Stimulated activated CD8-positive, alpha-beta memory T cell treated with anti-CD3 and anti-CD28 coated beads, Interleukin-4, amount 100 ng/mL, for 24 hours (primary cell): ENCODE measurements around the gene THADA.
"Not testable (repeated sequence)": the region's sequence is repeated elsewhere in the genome, so short reads cannot be mapped to it uniquely, and the experiment has no call there.

Source experiments
- DNase-seq: peaks from one replicate; pipeline ENCODE4 v3.0.0-alpha.2; 2020; ENCODE audit warnings: low read depth

Gene THADA

DNA sequence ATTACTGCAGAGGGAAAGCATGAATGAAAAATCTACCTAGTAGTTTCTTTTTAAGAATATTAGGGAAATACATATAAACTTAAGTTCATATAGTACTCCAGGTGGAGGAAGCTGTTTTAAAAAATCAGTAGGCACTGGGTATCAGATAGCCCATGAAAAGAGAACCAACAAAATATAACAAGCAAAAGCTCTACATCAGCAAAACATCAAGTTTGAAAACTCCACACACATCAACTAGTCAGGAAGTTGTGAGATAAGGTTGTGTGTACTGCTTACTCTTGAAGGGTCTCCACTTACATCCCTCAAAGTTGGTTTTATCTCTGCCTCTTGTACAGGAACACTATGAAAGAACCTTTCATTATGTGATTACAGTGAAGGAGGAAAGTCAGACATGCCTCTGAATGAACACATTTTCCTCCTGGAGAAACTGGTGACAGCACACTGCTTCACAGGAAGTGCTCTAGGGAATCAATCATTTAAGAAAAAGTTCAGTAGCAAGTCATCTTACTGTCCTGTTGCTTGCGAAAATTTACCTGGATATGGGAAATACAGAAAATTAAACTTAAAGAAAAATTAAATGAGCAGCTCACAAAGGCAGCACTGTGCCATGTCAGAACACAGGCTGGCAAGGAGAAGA lies 57.7 kb downstream of the THADA start:
- no peak for DNase-seq

DNA sequence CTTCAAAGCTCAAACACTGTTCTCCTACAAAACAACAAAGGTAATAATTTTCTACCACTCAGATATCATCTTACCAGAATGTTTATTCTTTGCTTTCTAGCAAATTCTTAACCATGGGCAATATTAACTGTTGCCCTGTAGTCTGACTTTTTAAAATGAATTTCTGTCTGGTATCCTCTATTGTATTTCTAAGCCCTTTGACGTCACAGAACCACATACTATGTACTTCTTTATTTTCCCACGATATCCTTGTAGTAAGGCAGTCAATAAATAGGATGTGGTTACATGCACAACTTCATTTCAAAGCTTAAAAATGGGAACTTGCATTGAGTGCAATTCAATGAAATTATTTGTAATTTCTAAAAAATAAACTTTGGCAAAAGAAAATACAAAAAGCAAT lies 58.7 kb downstream of the THADA start:
- no peak for DNase-seq

DNA sequence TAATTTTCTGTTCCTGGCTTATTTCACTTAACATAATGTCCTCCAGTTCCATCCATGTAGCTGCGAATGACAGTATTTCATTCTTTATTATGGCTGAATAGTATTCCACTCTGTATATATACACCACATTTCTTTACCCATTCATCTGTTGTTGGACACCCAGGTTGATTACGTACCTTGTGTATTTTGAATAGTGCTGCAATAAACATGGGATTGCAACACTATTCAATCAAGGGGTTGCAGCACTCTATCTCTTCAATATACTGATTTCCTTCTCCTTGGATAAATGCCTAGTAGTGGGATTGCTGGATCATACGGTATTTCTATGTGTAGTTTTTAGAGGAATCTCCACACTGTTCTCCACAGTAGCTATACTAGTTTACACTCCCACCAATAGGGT lies 61.3 kb downstream of the THADA start:
- DNase-seq: no peak

DNA sequence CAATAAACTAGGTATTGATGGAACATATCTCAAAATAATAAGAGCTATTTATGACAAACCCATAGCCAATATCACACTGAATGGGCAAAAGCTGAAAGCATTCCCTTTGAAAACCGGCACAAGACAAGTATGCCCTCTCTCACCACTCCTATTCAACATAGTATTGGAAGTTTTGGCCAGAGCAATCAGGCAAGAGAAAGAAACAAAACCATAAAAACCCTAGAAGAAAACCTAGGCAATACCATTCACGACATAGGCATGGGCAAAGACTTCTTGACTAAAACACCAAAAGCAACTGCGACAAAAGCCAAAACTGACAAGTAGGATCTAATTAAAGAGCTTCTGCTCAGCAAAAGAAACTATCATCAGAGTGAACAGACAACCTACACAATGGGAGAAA lies 63.3 kb downstream of the THADA start:
- DNase-seq: not testable (repeated sequence)

DNA sequence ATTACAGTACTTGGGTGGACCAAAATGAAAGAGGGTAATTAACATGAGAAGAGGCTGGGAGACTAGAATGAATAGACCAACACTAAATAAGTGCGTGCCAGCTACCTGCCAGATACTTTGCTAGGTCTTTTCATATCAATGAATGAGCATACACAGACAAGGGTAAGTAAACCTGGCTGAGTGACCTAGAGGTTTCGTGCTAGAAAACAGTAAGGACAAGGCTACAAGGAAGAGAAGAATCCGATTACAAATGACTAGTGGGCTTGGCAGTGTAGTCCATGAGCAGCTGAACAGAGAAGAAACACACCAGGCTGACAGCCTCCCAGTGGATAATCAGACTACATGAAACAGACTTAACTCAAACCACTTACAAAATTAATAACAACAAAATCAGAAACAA lies 64.6 kb downstream of the THADA start:
- no peak for DNase-seq

DNA sequence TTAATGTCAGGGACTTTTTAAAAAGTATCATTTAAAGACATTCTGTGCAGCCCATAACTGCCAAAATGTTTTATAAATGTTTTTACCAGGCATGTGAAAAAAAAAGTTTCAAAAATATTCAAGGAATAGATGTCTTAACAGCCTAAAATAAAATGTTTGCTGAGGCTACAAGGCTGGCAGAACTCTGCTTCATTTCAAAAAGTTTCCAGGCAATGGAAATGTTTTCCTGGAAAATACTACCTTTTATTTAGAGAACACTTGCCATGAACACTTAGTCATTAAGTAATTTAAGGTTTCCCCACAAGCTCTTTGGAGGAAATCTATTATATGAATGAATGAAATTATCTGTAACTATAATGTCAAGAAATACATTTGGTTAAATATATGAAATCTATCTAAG lies 68.8 kb downstream of the THADA start:
- DNase-seq: no peak

DNA sequence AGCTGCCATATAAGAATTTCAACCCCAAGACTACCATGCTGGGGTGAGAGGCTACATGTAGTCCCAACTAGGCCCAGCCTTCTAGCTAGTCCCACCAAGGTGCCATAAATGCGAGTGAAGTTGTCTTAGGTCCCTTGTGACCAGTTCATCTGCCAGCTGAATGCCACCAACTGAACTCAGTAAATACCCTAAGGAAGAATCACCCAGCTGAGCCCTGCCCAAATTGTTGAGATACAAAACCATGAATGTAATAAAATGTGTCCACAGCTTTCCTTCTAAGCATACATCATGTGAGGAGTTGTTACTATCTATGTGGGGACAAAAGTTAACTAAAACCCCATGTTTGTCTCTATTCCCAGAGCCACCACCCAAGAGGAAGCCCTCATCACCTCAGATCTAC lies 70.3 kb downstream of the THADA start:
- no peak for DNase-seq

DNA sequence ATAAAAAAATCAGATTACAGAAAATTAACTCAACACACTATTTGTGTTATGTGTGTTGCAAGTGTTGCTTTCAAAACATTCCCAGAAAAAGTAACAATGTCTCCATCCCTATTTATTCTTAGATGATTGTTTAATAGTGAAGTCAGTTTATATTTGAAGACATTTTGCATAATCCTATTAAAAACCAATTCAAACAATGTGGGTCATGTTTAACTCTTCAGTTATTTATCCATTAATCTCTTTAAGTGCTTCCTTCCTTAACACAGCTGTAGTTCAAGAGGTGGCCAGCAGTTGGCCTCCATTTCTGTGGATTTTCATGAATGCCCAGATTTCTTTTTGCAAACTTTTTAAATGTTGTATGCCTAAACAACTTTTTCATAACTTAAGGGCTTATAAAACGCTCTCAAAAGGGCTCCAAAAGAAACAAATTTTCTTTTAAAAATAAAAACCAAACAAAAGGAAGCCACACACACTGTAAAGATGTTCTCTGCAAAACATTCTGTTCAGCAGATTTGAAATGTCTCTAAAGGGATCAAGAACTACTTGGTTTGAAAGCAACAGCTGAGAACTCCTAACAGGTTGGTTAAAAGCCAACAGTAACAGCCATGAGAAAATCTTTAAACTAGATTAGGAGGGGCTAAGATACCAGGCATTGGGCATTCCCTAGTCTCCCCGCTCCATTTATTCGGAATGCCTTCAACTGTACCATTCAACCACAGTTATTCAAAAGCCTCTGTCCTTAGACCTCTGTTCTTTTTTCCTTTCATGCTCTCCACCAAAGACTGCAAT lies 71.5 kb downstream of the THADA start:
- DNase-seq: no peak

DNA sequence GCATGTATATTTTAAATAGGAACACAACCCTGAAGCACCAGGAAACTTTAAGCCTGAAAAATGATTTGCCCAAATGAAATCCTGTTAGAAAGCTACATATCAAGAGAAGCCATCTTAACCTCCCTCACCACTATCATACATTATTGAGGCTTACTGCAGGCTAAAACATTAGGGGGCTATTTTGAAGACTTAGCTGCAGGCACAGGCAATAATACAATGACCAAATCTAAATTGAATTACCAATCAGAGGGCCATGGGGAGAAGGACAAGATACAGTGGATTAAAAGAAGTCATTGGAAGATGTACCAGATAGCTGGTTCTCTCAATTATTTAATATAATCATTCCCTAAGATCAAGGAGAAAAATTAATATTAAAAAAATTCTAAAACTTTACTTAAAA lies 73.7 kb downstream of the THADA start:
- no peak for DNase-seq

DNA sequence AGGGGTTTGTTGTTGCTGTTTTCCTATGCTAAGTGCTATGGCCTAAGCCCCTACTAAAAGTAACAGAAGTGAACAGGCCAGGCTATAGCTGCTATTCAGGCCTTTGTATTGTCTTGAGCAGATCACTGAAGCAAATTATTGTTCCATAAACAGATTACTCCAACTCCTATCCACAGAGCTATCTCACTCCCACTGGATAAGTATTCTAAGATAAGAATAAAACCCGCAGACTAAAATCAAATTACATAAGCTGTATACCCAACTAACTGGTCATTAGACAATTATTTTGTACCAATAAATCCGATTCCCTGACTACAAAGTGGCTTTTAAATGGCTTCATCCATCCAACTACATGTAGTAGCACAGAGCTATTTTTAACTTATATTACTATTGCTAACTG lies 74.3 kb downstream of the THADA start:
- no peak for DNase-seq

DNA sequence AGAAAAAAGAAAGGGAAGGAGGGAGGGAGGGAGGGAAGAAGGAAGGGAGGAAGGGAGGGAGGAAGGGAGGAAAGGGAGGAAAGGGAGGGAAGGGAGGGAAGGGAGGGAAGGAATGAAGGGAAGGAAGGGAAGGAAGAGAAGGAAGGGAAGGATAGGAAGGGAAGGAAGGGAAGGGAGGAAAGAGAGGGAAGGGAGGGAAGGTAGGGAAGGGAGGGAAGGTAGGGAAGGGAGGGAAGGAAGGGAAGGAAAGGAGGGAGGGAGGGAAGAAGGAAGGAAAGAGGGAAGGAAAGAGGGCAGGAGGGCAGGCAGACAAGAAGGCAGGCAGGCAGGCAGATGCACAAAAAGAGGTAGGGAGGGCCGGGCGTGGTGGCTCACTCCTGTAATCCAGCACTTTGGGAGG lies 74.9 kb downstream of the THADA start:
- no peak for DNase-seq

DNA sequence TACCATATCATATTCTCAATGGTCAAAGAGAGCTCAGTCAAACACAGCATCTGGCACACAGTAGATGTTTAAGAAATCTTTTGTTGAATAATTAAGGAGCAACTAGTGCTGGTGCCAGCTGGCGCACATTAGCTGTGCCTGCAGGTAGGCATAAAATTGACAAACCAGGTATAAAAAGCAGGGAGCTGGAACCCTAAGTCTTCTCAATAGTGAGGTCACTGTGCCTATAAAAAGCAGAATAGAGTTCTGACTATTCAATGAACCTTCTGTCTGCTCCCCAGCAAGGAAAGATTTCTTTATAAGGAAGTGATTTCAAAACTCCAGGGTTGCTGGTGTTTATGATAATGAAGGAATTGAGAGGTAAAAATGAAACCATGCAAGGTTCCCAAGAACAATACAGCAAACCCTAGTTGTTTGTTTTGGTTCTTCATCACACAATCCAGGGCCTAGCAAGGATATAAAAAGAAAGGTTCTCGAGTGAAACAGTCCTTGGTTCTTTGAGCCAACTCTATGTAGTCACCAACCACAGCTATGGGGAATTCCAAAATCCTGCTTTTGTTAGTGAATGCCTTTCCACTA lies 76.1 kb downstream of the THADA start:
- DNase-seq: no peak

DNA sequence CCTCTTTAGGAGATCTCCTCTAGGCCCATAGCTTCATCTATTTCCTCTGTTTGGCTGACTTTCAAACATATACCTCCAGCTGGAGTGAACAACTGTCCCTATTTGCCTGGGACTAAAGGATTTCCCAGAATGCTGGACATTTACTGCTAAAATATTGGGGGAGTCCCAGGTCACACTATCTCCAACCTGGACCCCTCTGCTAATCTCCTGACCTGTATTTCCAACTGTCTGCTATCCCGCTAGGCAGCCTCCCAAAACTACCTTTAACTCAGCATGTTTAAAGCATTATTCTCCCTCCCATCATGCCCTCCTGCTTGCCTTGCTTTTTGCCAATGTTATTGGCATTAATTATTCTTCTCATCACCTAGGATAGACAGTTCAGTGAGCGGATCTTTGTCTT lies 77.1 kb downstream of the THADA start:
- DNase-seq: no peak

DNA sequence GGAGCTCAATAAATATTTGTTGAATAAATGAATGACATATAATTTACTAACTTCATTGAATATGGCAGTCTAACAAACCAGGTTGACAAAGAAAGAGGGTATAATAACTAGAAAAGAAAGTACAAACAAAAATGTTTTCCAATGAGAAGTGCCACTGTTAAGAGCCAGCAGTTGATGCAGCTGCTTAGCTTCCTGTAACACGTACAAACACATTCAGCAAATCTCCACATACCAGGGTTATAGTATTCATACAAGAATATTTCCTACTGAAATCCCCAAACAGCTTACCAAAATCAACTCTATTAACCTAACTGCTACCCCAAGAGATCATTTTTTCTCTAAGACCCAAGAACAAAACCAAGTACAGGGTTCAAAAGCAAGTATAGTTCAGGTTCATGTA lies 77.7 kb downstream of the THADA start:
- DNase-seq: no peak

DNA sequence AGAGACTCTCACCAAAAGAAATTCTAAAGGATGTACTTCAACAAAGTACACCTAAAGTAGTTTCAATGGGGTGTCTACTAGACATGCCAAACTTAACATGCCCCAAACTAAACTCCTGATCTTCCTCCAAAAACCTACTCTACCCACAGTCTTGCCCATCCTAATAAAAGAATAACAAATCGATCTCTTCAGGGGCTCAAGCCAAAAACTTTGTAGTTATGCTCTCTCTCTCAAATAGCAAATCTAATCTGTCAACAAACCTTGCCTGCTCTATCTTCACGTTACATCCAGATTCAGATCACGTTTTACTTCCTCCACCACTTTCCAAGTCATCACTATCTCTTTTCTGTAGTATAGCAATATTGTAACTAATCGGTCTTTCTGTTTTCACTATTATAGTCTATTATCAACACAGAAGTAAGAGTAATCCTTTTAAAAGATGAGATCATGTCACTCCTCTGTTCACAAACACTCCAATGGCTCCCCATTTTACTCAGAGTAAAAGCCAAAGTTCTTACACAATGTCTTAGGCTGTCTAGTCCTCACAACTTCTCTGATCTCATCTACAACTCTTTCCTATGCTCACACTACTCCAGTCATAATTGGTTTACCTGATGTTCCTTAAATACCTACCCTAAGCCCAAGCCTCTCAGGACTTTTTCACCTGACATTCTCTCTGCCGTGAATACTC lies 79.9 kb downstream of the THADA start:
- no peak for DNase-seq

DNA sequence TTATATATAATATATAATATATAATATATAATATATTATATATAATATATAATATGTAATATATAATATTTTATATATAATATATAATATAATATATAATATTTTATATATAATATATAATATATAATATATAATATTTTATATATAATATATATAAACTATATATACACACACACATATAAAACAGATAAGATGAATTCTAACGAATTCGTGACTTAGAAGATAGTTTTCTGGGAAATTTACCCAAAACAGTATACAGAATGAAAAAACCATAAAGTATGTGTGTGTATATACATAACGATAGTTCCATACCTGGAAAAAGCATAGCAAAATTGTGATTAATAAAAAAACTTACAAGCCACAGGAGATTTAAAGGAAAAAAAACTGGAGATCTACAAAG lies 80.6 kb downstream of the THADA start:
- no peak for DNase-seq

DNA sequence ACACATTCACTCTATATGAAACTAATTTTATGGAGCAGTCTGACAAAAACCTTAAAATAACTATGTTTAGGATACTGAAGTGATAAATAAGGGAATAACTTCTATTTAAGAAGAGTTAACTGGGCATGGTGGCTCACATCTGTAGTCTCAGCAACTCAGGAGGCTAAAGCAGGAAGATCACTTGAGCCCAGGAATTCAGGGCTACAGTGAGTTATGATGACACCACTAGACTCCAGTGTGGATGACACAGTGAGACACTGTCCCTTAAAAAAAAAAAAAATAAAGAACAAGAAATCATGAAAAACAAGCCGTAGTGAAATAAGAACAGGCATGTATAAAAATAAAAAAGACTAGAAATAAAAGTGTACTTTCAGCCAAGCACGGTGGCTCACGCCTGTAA lies 82.0 kb downstream of the THADA start:
- DNase-seq: no peak

DNA sequence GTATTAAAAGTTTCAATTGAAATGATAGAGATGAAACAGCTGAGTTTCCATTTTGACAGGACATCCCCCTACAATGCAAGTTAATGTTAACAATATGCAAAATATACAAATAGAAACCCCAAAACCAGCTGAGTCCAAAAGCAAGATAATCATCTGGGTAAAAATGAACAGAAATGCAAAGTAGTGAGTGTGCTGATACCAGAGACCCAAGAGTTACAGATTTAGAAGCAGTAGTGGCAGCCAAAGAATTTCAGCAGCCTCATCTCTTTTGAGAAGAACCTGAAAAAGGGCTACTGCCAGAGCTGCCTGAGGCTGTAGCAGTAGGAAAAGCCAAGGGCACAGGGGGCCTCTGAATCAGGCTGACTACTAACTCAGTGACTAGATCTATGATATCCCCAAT lies 82.6 kb downstream of the THADA start:
- DNase-seq: no peak

DNA sequence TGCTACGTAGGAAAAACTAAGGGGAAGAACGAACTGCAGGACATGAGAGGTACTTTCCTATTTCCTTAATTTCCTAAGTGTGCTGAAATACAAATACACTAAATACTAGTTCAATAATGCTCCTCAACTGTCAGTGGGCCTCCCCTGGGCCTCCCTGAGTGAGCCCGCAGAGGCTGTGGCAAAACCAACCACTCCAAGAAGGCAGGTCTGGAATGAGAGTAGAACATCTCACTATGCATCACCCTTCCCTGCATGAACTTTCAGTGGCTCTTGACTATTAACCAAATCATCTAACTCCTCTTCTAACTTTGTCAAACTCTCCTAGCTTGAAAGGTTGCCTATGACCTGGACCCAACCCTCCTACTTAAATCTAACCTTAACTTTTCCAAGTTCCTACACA lies 84.6 kb downstream of the THADA start:
- no peak for DNase-seq

DNA sequence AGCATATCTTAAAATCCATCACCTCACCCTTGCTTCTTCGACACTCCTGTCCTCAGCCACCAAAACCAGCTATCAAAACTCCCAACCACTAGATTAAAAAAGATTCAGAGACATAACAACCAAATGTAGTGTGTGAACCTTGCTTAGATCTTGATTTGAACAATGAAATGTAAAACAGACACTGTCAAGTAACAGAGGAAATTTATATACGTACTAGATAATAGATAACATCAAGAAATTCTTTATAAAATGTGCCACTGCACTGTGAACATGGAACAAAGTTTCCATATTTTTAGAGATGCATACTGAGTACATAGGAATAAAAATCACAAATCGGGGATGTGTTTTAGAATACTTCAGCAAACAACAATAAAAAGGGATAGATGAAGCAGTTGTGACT lies 86.0 kb downstream of the THADA start:
- no peak for DNase-seq

DNA sequence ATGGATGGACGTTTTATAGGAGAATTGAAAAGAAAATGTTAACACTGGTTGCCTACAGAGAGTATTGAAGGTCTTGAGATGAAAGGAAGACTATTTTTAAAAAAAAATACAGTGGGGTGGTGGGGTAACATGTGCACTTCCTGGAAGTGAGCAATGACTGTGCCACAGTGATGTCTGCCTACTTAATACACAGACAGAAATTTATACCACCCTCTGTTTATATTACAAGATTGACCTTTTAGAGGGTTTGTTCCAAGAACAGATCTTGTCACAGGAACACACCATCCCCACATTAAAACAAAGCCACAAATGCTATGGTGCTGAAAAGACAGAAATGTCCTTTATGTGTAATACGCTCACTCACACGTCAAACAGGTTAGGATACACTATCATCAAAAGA lies 87.6 kb downstream of the THADA start:
- no peak for DNase-seq

DNA sequence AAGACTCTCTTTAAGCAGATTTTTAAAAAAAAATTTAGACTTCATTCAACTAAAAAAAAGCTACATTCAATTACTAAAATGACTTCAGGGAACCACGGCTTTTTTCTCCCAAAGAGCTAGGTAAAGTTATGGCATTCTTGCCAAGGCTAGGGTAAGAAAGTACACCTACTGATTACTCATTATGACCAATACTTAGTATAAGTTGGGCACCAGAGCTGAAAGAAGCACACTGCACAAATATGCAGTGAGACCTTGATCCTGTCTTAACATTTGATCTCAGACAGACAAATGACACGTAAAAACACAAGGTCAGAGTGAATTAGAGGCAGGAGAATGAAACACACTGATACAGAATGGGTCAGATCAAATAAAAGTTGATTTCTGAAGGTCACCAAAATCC lies 88.7 kb downstream of the THADA start:
- no peak for DNase-seq

DNA sequence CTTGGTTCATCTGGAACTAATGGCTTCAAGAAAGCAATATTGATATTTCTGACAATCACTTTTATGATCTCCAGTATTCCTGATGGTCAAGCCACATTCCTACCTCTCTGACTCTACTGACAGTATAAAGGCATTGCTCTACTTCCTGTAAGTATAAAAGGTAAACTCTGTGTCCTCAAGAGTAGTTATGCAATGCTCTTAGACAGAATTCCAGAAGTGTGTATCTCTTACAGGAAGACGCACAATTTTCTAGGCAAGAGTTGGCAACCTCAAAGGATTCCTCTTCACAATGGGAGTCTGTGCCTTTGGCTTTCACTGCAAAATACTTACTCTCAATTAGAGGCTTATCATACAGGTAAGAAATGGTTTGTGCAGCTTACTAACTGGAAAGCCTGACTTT lies 100.1 kb downstream of the THADA start:
- DNase-seq: no peak
